ENCODE results near the gene MTERF1. TPM values are rescaled to one million over a fixed set of nuclear protein-coding genes. Genes with fewer than 3 reads are reported as not detected.

Gene MTERF1, protein sequence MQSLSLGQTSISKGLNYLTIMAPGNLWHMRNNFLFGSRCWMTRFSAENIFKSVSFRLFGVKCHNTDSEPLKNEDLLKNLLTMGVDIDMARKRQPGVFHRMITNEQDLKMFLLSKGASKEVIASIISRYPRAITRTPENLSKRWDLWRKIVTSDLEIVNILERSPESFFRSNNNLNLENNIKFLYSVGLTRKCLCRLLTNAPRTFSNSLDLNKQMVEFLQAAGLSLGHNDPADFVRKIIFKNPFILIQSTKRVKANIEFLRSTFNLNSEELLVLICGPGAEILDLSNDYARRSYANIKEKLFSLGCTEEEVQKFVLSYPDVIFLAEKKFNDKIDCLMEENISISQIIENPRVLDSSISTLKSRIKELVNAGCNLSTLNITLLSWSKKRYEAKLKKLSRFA
- total RNA-seq: 13.5 TPM
- long read RNA-seq, transcript MTERF1-201 (3 exons, 1,997 nt): major isoform, 9 of 9 reads
- long read RNA-seq, partial matches to known transcripts: 0 of 9 reads
- long read RNA-seq, other reads (novel, unspliced or antisense): 0 of 9 reads

GRCh38 chr7:91880413-91881241, at the start of gene MTERF1:
Gene MTERF1, minus strand, starts transcription at chr7:91880702. Its CDS starts 619 bp downstream, at chr7:91880083.
- intact Hi-C loops (cut with DNase I): no loop called here
- Histone ChIP-seq H3K27me3 (no peaks in the 10 kb centered on the region), H3K4me3 (peak within 1 kb of the TSS; percentile 69), H3K27ac (peak within 1 kb of the TSS; percentile 68), H3K4me1 (peaks cover 8% of the 10 kb centered on the region), H3K9me3 (no peaks in the 10 kb centered on the region), H3K36me3 (no peaks in the 10 kb centered on the region)
- ATAC-seq: peak; percentile 100
- DNase-seq: peak; percentile 96
- TF ChIP-seq, protein P1, sequence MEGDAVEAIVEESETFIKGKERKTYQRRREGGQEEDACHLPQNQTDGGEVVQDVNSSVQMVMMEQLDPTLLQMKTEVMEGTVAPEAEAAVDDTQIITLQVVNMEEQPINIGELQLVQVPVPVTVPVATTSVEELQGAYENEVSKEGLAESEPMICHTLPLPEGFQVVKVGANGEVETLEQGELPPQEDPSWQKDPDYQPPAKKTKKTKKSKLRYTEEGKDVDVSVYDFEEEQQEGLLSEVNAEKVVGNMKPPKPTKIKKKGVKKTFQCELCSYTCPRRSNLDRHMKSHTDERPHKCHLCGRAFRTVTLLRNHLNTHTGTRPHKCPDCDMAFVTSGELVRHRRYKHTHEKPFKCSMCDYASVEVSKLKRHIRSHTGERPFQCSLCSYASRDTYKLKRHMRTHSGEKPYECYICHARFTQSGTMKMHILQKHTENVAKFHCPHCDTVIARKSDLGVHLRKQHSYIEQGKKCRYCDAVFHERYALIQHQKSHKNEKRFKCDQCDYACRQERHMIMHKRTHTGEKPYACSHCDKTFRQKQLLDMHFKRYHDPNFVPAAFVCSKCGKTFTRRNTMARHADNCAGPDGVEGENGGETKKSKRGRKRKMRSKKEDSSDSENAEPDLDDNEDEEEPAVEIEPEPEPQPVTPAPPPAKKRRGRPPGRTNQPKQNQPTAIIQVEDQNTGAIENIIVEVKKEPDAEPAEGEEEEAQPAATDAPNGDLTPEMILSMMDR (IDR thresholded peaks at IDR 0.05): peak; percentile 95

DNA sequence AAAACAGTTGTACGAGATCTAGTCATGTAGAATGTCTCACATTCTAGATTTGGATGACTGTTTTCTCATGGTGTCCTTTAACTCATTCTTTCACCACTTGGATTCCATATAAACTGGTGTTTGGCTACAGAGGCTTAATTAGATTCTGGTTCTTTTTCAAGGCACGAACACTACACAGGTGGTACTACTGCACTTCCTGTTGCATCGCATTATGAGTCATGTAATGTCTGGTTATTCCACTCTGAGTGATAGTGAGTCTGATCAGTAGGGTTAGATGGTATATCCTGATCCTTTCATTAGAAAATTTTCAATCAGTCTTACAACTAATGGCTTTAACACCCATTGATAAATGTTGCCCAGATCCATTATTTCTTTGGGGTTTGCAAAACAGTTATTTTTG, 49.0 kb upstream of the MTERF1 start:
- H3K4me3 ChIP-seq: no peak overlapping the region
- H3K9me3 ChIP-seq: no peaks in the 10 kb centered on the region
- TF ChIP-seq, protein P1 (IDR thresholded peaks at IDR 0.05): no peak
- intact Hi-C loops (cut with DNase I): no loop called here
- no peak overlapping the region for H3K27ac ChIP-seq
- DNase-seq: no peak
- no peaks in the 10 kb centered on the region for H3K4me1 ChIP-seq
- no peaks in the 10 kb centered on the region for H3K36me3 ChIP-seq
- no peak for ATAC-seq
- no peaks in the 10 kb centered on the region for H3K27me3 ChIP-seq

- TF ChIP-seq, protein P1 (IDR thresholded peaks at IDR 0.05): no peak
- intact Hi-C loops (cut with DNase I): no loop called here
Observed at GRCh38 chr7:91927912-91928311, 47.4 kb upstream of the MTERF1 start.

DNA sequence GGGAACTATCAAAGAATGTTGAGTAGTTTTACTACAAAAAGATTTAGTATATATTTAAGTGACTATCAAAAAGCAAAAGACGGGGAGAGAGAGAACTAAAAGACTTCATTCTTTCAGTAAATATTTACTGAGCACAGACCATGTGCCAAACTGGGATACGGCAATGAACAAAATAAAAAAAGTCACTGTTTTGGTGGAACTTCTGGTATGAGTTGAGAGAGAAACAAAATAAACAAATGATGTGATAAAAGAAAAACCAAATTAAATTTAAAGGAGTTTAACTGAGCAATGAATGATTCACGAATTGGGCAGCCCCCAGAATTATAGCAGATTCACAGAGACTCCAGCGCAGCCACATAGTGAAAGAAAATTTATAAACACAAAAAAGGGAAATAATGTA, 42.4 kb upstream of the MTERF1 start:
- DNase-seq: no peak
- Histone ChIP-seq H3K9me3 (no peaks in the 10 kb centered on the region), H3K27ac (no peak overlapping the region), H3K4me3 (no peak overlapping the region), H3K36me3 (no peaks in the 10 kb centered on the region), H3K4me1 (no peaks in the 10 kb centered on the region), H3K27me3 (no peaks in the 10 kb centered on the region)
- ATAC-seq: no peak
- TF ChIP-seq, protein P1 (IDR thresholded peaks at IDR 0.05): no peak
- intact Hi-C loops (cut with DNase I): no loop called here

More at GRCh38 chr7:91927912-91928311, 47.4 kb upstream of the MTERF1 start:
- H3K27me3 ChIP-seq: no peaks in the 10 kb centered on the region
- H3K4me3 ChIP-seq: no peak overlapping the region
- H3K27ac ChIP-seq: no peak overlapping the region
- H3K9me3 ChIP-seq: no peaks in the 10 kb centered on the region
- ATAC-seq (no peak), DNase-seq (no peak)
- H3K36me3 ChIP-seq: no peaks in the 10 kb centered on the region
- H3K4me1 ChIP-seq: no peaks in the 10 kb centered on the region

DNA sequence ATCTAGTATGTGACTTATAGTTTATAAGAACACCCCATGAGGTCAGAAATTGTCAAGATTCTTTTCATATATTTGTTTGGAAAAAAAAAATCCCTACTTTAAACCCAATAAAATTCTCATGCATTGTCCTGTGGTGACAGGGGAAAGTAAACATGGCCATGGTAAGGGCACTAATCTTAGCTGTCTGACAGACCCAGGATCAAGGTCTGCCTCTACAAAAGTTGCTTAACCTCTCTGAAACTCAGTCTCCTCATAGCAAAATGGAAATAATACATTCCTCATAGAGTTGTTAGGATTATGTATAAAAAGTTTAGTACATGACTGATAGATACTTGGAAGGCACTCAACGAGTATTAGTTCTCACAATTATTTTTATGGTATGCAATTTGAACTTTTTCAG, 37.9 kb upstream of the MTERF1 start:
- TF ChIP-seq, protein P1 (IDR thresholded peaks at IDR 0.05): no peak
- no peaks in the 10 kb centered on the region for H3K4me1 ChIP-seq
- no peak overlapping the region for H3K27ac ChIP-seq
- ATAC-seq (no peak), DNase-seq (no peak)
- no peaks in the 10 kb centered on the region for H3K27me3 ChIP-seq
- no peaks in the 10 kb centered on the region for H3K36me3 ChIP-seq
- H3K9me3 ChIP-seq: no peaks in the 10 kb centered on the region
- intact Hi-C loops (cut with DNase I): no loop called here
- no peak overlapping the region for H3K4me3 ChIP-seq

Measured in upper lobe of right lung (tissue), 1 donor.